ENCODE measurements around the gene LMNTD1. TPM values are rescaled to one million over a fixed set of nuclear protein-coding genes. Genes with fewer than 3 reads are reported as not detected.

Gene LMNTD1
- total RNA-seq, 1 donor from 2014 or later = not detected

DNA sequence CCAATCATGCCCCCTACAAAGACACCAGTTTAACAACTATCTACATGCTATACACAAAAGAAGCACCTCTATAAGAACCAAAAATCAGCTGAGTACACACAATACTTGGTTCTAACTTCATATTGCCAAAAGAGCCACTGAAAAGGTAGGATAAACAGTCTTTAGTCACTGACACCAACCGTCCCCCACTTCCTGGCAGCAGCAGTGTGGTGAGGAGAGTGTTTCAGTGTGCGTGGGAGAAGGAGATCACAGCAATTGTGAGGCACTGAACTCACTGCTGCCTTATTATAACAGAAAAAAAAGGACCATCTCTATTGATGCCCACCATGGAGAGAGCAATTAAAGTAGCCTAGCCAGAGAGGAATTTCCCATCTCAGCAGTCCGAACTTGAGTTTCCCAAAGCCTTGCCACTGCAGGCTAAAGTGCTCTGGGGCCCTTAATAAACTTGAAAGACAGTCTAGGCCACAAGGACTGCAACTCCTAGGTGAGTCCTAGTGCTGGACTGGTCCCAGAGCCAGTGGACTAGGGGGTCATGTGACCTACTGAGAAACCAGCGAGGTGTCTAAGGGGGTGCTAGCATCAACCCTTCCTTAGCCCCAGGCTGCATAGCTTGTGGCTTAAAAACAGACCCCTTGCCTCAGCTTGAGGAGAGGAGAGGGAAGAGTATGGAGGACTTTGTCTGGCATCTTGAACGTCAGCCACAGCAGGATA lies 37.1 kb upstream of the LMNTD1 start:
- Histone ChIP-seq H3K4me2 (ENCODE audit: low read length) (no peak overlapping the region), H3K4me1 (ENCODE audit: insufficient read depth, low read length) (no peaks in the 10 kb centered on the region), H3K36me3 (ENCODE audit: insufficient read depth, low read length) (no peaks in the 10 kb centered on the region), H3K79me2 (ENCODE audit: insufficient read depth, low read length) (no peaks in the 10 kb centered on the region), H3K4me3 (ENCODE audit: insufficient read depth, low read depth, low read length) (no peak overlapping the region), H3K27ac (ENCODE audit: low read depth, low read length) (no peak overlapping the region), H3K9ac (ENCODE audit: low read length) (no peak overlapping the region), H2AFZ (ENCODE audit: low read depth, low read length) (peak overlapping the region; percentile 13), H3K27me3 (ENCODE audit: insufficient read depth, low read length) (no peaks in the 10 kb centered on the region), H4K20me1 (ENCODE audit: insufficient read depth, low read length) (no peaks in the 10 kb centered on the region), H3K9me3 (ENCODE audit: insufficient read depth, low read depth, low read length) (peaks cover 10% of the 10 kb centered on the region)
- H3K4me1 Mint-ChIP-seq (ENCODE audit: low read depth, unreplicated experiment) = no peaks in the 10 kb centered on the region
- DNase-seq (ENCODE audit: low read depth) (peak; percentile 16), FAIRE-seq (no peak)
- no peaks in the 10 kb centered on the region for H3K36me3 Mint-ChIP-seq (ENCODE audit: low read depth, unreplicated experiment)
- TF ChIP-seq, protein P1, sequence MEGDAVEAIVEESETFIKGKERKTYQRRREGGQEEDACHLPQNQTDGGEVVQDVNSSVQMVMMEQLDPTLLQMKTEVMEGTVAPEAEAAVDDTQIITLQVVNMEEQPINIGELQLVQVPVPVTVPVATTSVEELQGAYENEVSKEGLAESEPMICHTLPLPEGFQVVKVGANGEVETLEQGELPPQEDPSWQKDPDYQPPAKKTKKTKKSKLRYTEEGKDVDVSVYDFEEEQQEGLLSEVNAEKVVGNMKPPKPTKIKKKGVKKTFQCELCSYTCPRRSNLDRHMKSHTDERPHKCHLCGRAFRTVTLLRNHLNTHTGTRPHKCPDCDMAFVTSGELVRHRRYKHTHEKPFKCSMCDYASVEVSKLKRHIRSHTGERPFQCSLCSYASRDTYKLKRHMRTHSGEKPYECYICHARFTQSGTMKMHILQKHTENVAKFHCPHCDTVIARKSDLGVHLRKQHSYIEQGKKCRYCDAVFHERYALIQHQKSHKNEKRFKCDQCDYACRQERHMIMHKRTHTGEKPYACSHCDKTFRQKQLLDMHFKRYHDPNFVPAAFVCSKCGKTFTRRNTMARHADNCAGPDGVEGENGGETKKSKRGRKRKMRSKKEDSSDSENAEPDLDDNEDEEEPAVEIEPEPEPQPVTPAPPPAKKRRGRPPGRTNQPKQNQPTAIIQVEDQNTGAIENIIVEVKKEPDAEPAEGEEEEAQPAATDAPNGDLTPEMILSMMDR (IDR thresholded peaks at IDR 0.05; ENCODE audit: insufficient read depth, low read depth, low read length) = no peak
- no peak for TF ChIP-seq EZH2 (IDR thresholded peaks at IDR 0.05; ENCODE audit: insufficient read depth, low read length)
- peaks cover 7% of the 10 kb centered on the region for H3K9me3 Mint-ChIP-seq (ENCODE audit: unreplicated experiment)
- no peak overlapping the region for H3K4me3 Mint-ChIP-seq (ENCODE audit: unreplicated experiment)
- H3K27ac Mint-ChIP-seq (ENCODE audit: unreplicated experiment) = no peak overlapping the region
- H3K27me3 Mint-ChIP-seq (ENCODE audit: low read depth, unreplicated experiment) = no peaks in the 10 kb centered on the region

DNA sequence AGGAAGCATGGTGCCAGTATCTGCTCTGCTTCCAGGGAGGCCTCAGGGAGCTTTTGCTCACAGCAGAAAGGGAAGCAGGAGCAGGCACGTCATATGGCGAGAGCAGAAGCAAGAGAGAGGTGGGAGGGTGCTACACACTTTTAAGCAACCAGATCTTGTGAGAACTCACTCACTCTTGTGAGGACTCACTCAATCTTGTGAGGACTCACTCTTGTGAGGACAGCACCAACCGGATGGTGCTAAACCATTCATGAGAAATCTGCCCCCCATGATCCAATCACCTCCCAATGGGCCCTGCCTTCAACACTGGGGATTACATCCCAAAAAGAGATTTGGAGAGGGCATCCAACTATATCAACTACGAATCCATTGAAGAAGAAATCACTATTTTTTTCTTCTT lies 34.3 kb upstream of the LMNTD1 start:
- Mint-ChIP-seq H3K27me3 (ENCODE audit: low read depth, unreplicated experiment) (no peaks in the 10 kb centered on the region), H3K4me1 (ENCODE audit: low read depth, unreplicated experiment) (no peaks in the 10 kb centered on the region), H3K27ac (ENCODE audit: unreplicated experiment) (no peak overlapping the region), H3K36me3 (ENCODE audit: low read depth, unreplicated experiment) (no peaks in the 10 kb centered on the region), H3K9me3 (ENCODE audit: unreplicated experiment) (peaks cover 7% of the 10 kb centered on the region), H3K4me3 (ENCODE audit: unreplicated experiment) (no peak overlapping the region)
- no peak overlapping the region for H3K9ac ChIP-seq (ENCODE audit: low read length)
- no peak overlapping the region for H3K27ac ChIP-seq (ENCODE audit: low read depth, low read length)
- no peaks in the 10 kb centered on the region for H3K36me3 ChIP-seq (ENCODE audit: insufficient read depth, low read length)
- H2AFZ ChIP-seq (ENCODE audit: low read depth, low read length) = no peak overlapping the region
- FAIRE-seq = no peak
- no peaks in the 10 kb centered on the region for H3K4me1 ChIP-seq (ENCODE audit: insufficient read depth, low read length)
- no peak for TF ChIP-seq EZH2 (IDR thresholded peaks at IDR 0.05; ENCODE audit: insufficient read depth, low read length)
- TF ChIP-seq, protein P1 (IDR thresholded peaks at IDR 0.05; ENCODE audit: insufficient read depth, low read depth, low read length) = no peak
- peaks cover 10% of the 10 kb centered on the region for H3K9me3 ChIP-seq (ENCODE audit: insufficient read depth, low read depth, low read length)
- no peaks in the 10 kb centered on the region for H4K20me1 ChIP-seq (ENCODE audit: insufficient read depth, low read length)
- H3K4me2 ChIP-seq (ENCODE audit: low read length) = no peak overlapping the region
- no peak overlapping the region for H3K4me3 ChIP-seq (ENCODE audit: insufficient read depth, low read depth, low read length)
- DNase-seq (ENCODE audit: low read depth) = no peak
- no peaks in the 10 kb centered on the region for H3K79me2 ChIP-seq (ENCODE audit: insufficient read depth, low read length)
- H3K27me3 ChIP-seq (ENCODE audit: insufficient read depth, low read length) = no peaks in the 10 kb centered on the region

DNA sequence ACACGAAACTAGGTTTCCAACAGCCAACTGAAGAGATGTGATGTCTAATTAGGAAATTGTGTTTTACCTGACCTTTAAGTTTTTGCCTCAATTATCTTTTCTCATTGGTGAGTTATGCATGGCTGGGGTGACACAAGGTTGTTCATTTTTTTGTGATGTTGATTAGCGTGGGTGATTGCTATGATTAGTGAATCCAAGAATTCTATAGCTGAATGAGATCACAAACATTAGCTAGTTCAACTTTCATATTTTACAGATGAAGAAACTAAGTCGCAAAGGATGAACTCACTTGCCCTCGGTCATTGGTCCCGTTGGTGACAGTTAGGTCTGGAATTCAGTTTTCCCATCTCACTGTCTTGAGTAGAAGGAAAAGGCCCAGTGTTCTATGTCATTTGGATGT lies 32.6 kb upstream of the LMNTD1 start:
- no peak overlapping the region for H2AFZ ChIP-seq (ENCODE audit: low read depth, low read length)
- no peak overlapping the region for H3K27ac ChIP-seq (ENCODE audit: low read depth, low read length)
- no peaks in the 10 kb centered on the region for H3K27me3 ChIP-seq (ENCODE audit: insufficient read depth, low read length)
- no peaks in the 10 kb centered on the region for H3K36me3 ChIP-seq (ENCODE audit: insufficient read depth, low read length)
- Mint-ChIP-seq H3K27ac (ENCODE audit: unreplicated experiment) (no peak overlapping the region), H3K27me3 (ENCODE audit: low read depth, unreplicated experiment) (no peaks in the 10 kb centered on the region), H3K36me3 (ENCODE audit: low read depth, unreplicated experiment) (no peaks in the 10 kb centered on the region), H3K4me1 (ENCODE audit: low read depth, unreplicated experiment) (no peaks in the 10 kb centered on the region), H3K9me3 (ENCODE audit: unreplicated experiment) (peaks cover 3% of the 10 kb centered on the region), H3K4me3 (ENCODE audit: unreplicated experiment) (no peak overlapping the region)
- H3K4me3 ChIP-seq (ENCODE audit: insufficient read depth, low read depth, low read length) = no peak overlapping the region
- H3K4me2 ChIP-seq (ENCODE audit: low read length) = no peak overlapping the region
- peaks cover 10% of the 10 kb centered on the region for H3K9me3 ChIP-seq (ENCODE audit: insufficient read depth, low read depth, low read length)
- H4K20me1 ChIP-seq (ENCODE audit: insufficient read depth, low read length) = no peaks in the 10 kb centered on the region
- FAIRE-seq (no peak), DNase-seq (ENCODE audit: low read depth) (peak; percentile 6)
- H3K9ac ChIP-seq (ENCODE audit: low read length) = no peak overlapping the region
- H3K79me2 ChIP-seq (ENCODE audit: insufficient read depth, low read length) = no peaks in the 10 kb centered on the region
- no peak for TF ChIP-seq EZH2 (IDR thresholded peaks at IDR 0.05; ENCODE audit: insufficient read depth, low read length)
- TF ChIP-seq, protein P1 (IDR thresholded peaks at IDR 0.05; ENCODE audit: insufficient read depth, low read depth, low read length) = no peak
- H3K4me1 ChIP-seq (ENCODE audit: insufficient read depth, low read length) = no peaks in the 10 kb centered on the region
